Nephron progenitor cell (in vitro differentiated cells): Measurements from ENCODE around the gene TMEM179.

ENCODE experiments used
- DNase-seq: peaks from one replicate; pipeline ENCODE4 v3.0.0; 2021
- H3K27ac Mint-ChIP-seq: 2 replicates; pipeline ENCODE4 v1.8.0; 2021; ENCODE audit warnings: mild to moderate bottlenecking, moderate library complexity, mixed read lengths
- H3K27me3 Mint-ChIP-seq: 2 replicates; pipeline ENCODE4 v1.8.0; 2021; ENCODE audit warnings: mild to moderate bottlenecking, low read depth, mixed read lengths; ENCODE audit not compliant: poor library complexity
- H3K36me3 Mint-ChIP-seq: 2 replicates; pipeline ENCODE4 v1.8.0; 2021; ENCODE audit warnings: low read depth, mixed read lengths
- H3K4me1 Mint-ChIP-seq: 2 replicates; pipeline ENCODE4 v1.8.0; 2021; ENCODE audit warnings: mixed read lengths
- H3K4me3 Mint-ChIP-seq: 2 replicates; pipeline ENCODE4 v1.8.0; 2021; ENCODE audit warnings: mild to moderate bottlenecking, moderate library complexity, mixed read lengths
- H3K9me3 Mint-ChIP-seq: 2 replicates; pipeline ENCODE4 v1.8.0; 2021; ENCODE audit warnings: mild to moderate bottlenecking, moderate library complexity, mixed read lengths
- CTCF ChIP-seq: fragments of 200-600 bp; sonication (generic); IDR thresholded peaks from 2 replicates; pipeline ENCODE4 v1.5.0; 2021; ENCODE audit warnings: antibody characterized with exemption

The TMEM179 gene

DNA sequence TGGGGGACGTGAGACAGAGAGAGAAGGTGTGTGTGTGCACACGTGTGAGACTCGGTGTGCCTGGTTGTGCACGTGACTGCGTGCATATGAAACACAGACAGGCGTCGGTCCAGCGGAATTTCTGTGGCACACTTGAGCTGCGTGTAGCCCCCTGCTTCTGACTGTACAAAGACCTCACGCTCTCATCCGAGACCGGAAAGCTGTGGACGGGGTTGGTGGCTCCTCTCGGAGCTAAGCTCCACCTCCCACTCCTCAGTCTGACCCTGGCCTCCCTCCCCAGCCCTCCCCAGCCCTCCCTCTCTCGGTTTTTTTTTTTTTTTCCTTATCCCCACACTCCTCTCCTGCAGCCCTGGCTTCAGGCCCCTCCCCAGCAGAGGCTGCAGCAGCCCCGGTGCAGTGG is 33.3 kb downstream of the TMEM179 start:
- no peaks in the 10 kb centered on the region for H3K36me3 Mint-ChIP-seq
- TF ChIP-seq CTCF = no peak
- H3K27ac Mint-ChIP-seq = peak overlapping the region; percentile 57
- H3K4me1 Mint-ChIP-seq = peaks cover 75% of the 10 kb centered on the region
- no peaks in the 10 kb centered on the region for H3K9me3 Mint-ChIP-seq
- no peak overlapping the region for H3K4me3 Mint-ChIP-seq
- H3K27me3 Mint-ChIP-seq = peaks cover 18% of the 10 kb centered on the region
- DNase-seq = peak; percentile 57

- H3K4me1 Mint-ChIP-seq = peaks cover 70% of the 10 kb centered on the region
- H3K9me3 Mint-ChIP-seq = no peaks in the 10 kb centered on the region
- DNase-seq = no peak
- peaks cover 22% of the 10 kb centered on the region for H3K27me3 Mint-ChIP-seq
- no peaks in the 10 kb centered on the region for H3K36me3 Mint-ChIP-seq
- H3K27ac Mint-ChIP-seq = no peak overlapping the region
- TF ChIP-seq CTCF = no peak
- no peak overlapping the region for H3K4me3 Mint-ChIP-seq
These were observed 35.1 kb downstream of the TMEM179 start for GRCh38 chr14:104569435-104569834.

DNA sequence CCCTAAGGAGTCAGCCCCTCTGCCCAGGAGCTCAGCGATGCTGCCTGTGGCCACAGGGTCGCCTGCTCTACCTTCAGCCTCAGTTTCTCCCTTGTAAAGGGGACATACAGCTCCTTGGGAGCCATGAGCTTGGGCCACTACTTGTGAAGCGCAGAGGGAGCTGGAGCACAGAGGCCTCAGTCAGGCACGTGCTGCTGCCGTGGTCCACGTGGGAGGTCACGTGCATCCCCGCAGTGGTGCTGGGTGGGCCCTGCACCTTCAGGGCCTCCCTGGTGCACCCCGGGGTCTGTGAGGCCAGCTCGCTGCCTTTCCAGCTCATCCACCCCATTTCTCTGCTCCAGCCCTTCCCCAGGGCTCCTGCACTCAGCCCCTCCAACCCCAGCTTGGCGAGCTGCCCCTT is 36.0 kb downstream of the TMEM179 start:
- no peaks in the 10 kb centered on the region for H3K9me3 Mint-ChIP-seq
- H3K4me3 Mint-ChIP-seq = no peak overlapping the region
- peaks cover 22% of the 10 kb centered on the region for H3K27me3 Mint-ChIP-seq
- peaks cover 71% of the 10 kb centered on the region for H3K4me1 Mint-ChIP-seq
- DNase-seq = no peak
- no peaks in the 10 kb centered on the region for H3K36me3 Mint-ChIP-seq
- TF ChIP-seq CTCF = no peak
- H3K27ac Mint-ChIP-seq = no peak overlapping the region

DNA sequence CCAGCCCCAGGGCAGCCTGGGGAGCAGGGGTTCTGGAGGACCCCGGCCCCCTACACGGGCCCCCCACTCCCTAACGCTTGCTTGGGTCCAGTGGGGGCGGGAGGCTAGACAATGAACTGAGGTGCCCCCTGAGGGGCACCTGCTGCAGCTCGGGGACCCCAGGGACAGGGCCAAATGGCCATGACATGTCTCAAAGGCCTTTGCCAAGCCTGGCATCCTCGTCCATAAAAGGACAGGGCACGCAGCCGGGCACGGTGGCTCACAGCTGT is 36.7 kb downstream of the TMEM179 start:
- no peak for TF ChIP-seq CTCF
- no peak for DNase-seq
- peaks cover 68% of the 10 kb centered on the region for H3K4me1 Mint-ChIP-seq
- H3K9me3 Mint-ChIP-seq = no peaks in the 10 kb centered on the region
- no peaks in the 10 kb centered on the region for H3K36me3 Mint-ChIP-seq
- H3K27ac Mint-ChIP-seq = no peak overlapping the region
- peaks cover 19% of the 10 kb centered on the region for H3K27me3 Mint-ChIP-seq
- no peak overlapping the region for H3K4me3 Mint-ChIP-seq

- no peaks in the 10 kb centered on the region for H3K36me3 Mint-ChIP-seq
- H3K4me1 Mint-ChIP-seq = peaks cover 62% of the 10 kb centered on the region
- no peak overlapping the region for H3K27ac Mint-ChIP-seq
- no peak for DNase-seq
- H3K27me3 Mint-ChIP-seq = peaks cover 15% of the 10 kb centered on the region
- H3K9me3 Mint-ChIP-seq = no peaks in the 10 kb centered on the region
- TF ChIP-seq CTCF = no peak
- H3K4me3 Mint-ChIP-seq = no peak overlapping the region
These were observed 37.2 kb downstream of the TMEM179 start for GRCh38 chr14:104567141-104567956.
